Keratinocyte (primary cell): ENCODE results near the gene SYVN1. TPM values are rescaled to one million over a fixed set of nuclear protein-coding genes. Genes with fewer than 3 reads are reported as not detected.

ENCODE experiments used
- DNase-seq: peaks from one replicate; pipeline ENCODE4 v3.0.0-alpha.2; 2011; ENCODE audit warnings: low read depth, missing footprints, low spot score
- FAIRE-seq: peaks from 2 replicates; lab custom pipeline; 2011; peaks lifted over from hg19 to GRCh38; lab: Jason Lieb, UNC
- H2AFZ ChIP-seq: 2 replicates; pipeline ENCODE4 v1.6.0; 2012; ENCODE audit warnings: low read length, control low read depth, inconsistent platforms; ENCODE audit not compliant: control insufficient read depth
- H3K27ac ChIP-seq: 2 replicates; pipeline ENCODE4 v1.5.1; 2011; ENCODE audit warnings: low read length; ENCODE audit not compliant: control insufficient read depth, insufficient read depth
- H3K27me3 ChIP-seq: 3 replicates; pipeline ENCODE4 v1.6.0; 2011; ENCODE audit warnings: low read length; ENCODE audit not compliant: control insufficient read depth, insufficient read depth; ENCODE audit errors: extremely low read depth
- H3K36me3 ChIP-seq, 2 experiments: 2 replicates in 1 of 2; 3 replicates in 1 of 2; pipeline ENCODE4 v1.5.1; 2011; ENCODE audit warnings: low read length in 2 of 2, mild to moderate bottlenecking in 1 of 2; ENCODE audit not compliant: control insufficient read depth in 2 of 2, insufficient read depth in 2 of 2; ENCODE audit errors: extremely low read depth in 1 of 2
- H3K4me1 ChIP-seq: 3 replicates; pipeline ENCODE4 v1.5.1; 2011; ENCODE audit warnings: low read length; ENCODE audit not compliant: control insufficient read depth, insufficient read depth; ENCODE audit errors: extremely low read depth
- H3K4me2 ChIP-seq: 3 replicates; pipeline ENCODE4 v1.6.0; 2011; ENCODE audit warnings: low read depth, low read length; ENCODE audit not compliant: control insufficient read depth, insufficient read depth; ENCODE audit errors: extremely low read depth
- H3K4me3 ChIP-seq, 3 experiments: fragments of 200-600 bp in 1 of 3; sonication (generic) in 1 of 3; 2 replicates in 2 of 3; 3 replicates in 1 of 3; pipeline ENCODE4 v1.5.1; 2011 to 2016; ENCODE audit warnings: low read length in 3 of 3, mild to moderate bottlenecking in 3 of 3, control low read depth in 2 of 3, inconsistent platforms in 1 of 3, low read depth in 1 of 3, mixed read lengths in 1 of 3, mixed run types in 1 of 3, moderate library complexity in 1 of 3; ENCODE audit not compliant: control insufficient read depth in 2 of 3, insufficient read depth in 2 of 3; ENCODE audit errors: extremely low read depth in 1 of 3
- H3K79me2 ChIP-seq: 2 replicates; pipeline ENCODE4 v1.6.0; 2012; ENCODE audit warnings: low read length; ENCODE audit not compliant: control insufficient read depth, insufficient read depth
- H3K9ac ChIP-seq: 3 replicates; pipeline ENCODE4 v1.6.0; 2011; ENCODE audit warnings: low read length; ENCODE audit not compliant: control insufficient read depth, insufficient read depth; ENCODE audit errors: extremely low read depth
- H3K9me1 ChIP-seq: 3 replicates; pipeline ENCODE4 v1.6.0; 2011; ENCODE audit warnings: low read length; ENCODE audit not compliant: control insufficient read depth, insufficient read depth; ENCODE audit errors: extremely low read depth
- H3K9me3 ChIP-seq: 2 replicates; pipeline ENCODE4 v1.5.1; 2012; ENCODE audit warnings: low read depth, low read length; ENCODE audit not compliant: control insufficient read depth
- H4K20me1 ChIP-seq: 3 replicates; pipeline ENCODE4 v1.6.0; 2011; ENCODE audit warnings: low read length; ENCODE audit not compliant: control insufficient read depth, insufficient read depth; ENCODE audit errors: extremely low read depth
- CTCF ChIP-seq, 3 experiments: IDR thresholded peaks in 1 of 3; conservative IDR thresholded peaks in 1 of 3; optimal IDR thresholded peaks in 1 of 3; 2 replicates in 2 of 3; 3 replicates in 1 of 3; pipeline versions ENCODE3 to v1.5.1; 2011; ENCODE audit warnings: low read length in 3 of 3, mild to moderate bottlenecking in 3 of 3, moderate library complexity in 2 of 3, control low read depth in 1 of 3, inconsistent platforms in 1 of 3; ENCODE audit not compliant: insufficient read depth in 2 of 3; ENCODE audit errors: extremely low read depth in 1 of 3
- EZH2 ChIP-seq: IDR thresholded peaks from one replicate; pipeline ENCODE4 v1.6.1; 2012; ENCODE audit warnings: inconsistent platforms, mild to moderate bottlenecking, low read length, moderate library complexity
- dilution Hi-C: fragments of 300-500 bp; cut with MboI; formaldehyde crosslinking; loops from one replicate; pipeline ENCODE4 v1.7.0; 2020; ENCODE audit warnings: low sequenced_read_pairs; ENCODE audit not compliant: extremely low pct_ligation_motif_present
- polyA plus RNA-seq, 5 experiments: library from polyadenylated mRNA; depleted of rRNA in 3 of 5; stranded (reverse) in 3 of 5; stranded (forward) in 1 of 5; unstranded in 1 of 5; fragments of >200 nt; gene quantifications; 1 replicate in 1 of 5; 2 replicates in 3 of 5; 3 replicates in 1 of 5; pipeline versions ENCODE4 v1.2.1 to v1.2.3, GENCODE V29; 2011 to 2012; ENCODE audit warnings: missing spikeins in 2 of 5, low read depth in 1 of 5, low replicate concordance in 1 of 5

Gene SYVN1
- polyA plus RNA-seq, 1 donor (not counting 4 experiments of a cell fraction or from before 2014, with no cell fraction given), result 10.8 TPM

- Histone ChIP-seq H3K4me2 (no peak overlapping the region), H3K9me1 (no peaks in the 10 kb centered on the region), H3K79me2 (no peaks in the 10 kb centered on the region), H2AFZ (no peak overlapping the region), H3K4me1 (peaks cover 15% of the 10 kb centered on the region), H3K27ac (no peak overlapping the region), H4K20me1 (no peaks in the 10 kb centered on the region), H3K4me3 (no peak overlapping the region), H3K27me3 (no peaks in the 10 kb centered on the region), H3K9ac (no peak overlapping the region), H3K9me3 (no peaks in the 10 kb centered on the region), H3K36me3 (no peaks in the 10 kb centered on the region)
- FAIRE-seq, result no peak
- TF ChIP-seq EZH2, result no peak
- no peak for TF ChIP-seq CTCF (optimal IDR thresholded peaks at IDR 0.05 in 1 of 3, IDR thresholded peaks at IDR 0.05 in 1 of 3, conservative IDR thresholded peaks at IDR 0.05 in 1 of 3; ENCODE audit: extremely low read depth in 1 of 3, insufficient read depth in 2 of 3, low read length in 3 of 3)
- dilution Hi-C loops, result no loop called here
- no peak for DNase-seq
These were observed 14.3 kb upstream of the SYVN1 start for GRCh38 chr11:65148657-65149056.

- FAIRE-seq, result no peak
- Histone ChIP-seq H3K79me2 (no peaks in the 10 kb centered on the region), H3K9ac (no peak overlapping the region), H3K4me1 (peaks cover 15% of the 10 kb centered on the region), H3K27ac (no peak overlapping the region), H3K9me1 (no peaks in the 10 kb centered on the region), H3K4me2 (no peak overlapping the region), H3K36me3 (no peaks in the 10 kb centered on the region), H3K4me3 (no peak overlapping the region), H3K9me3 (no peaks in the 10 kb centered on the region), H2AFZ (no peak overlapping the region), H4K20me1 (no peaks in the 10 kb centered on the region), H3K27me3 (no peaks in the 10 kb centered on the region)
- DNase-seq, result no peak
- TF ChIP-seq CTCF (optimal IDR thresholded peaks at IDR 0.05 in 1 of 3, IDR thresholded peaks at IDR 0.05 in 1 of 3, conservative IDR thresholded peaks at IDR 0.05 in 1 of 3; ENCODE audit: extremely low read depth in 1 of 3, insufficient read depth in 2 of 3, low read length in 3 of 3) (no peak), EZH2 (no peak)
- dilution Hi-C loops, result no loop called here
These were observed 13.2 kb upstream of the SYVN1 start for GRCh38 chr11:65147352-65148075.
